RWPE1 (cell line): ENCODE results near the gene NFYB.
"Not testable (repeated sequence)": the region's sequence is repeated elsewhere in the genome, so short reads cannot be mapped to it uniquely, and the experiment has no call there.

Experiments
- CTCF ChIA-PET: fragments of 350-600 bp; sonication (Branson Sonifier 250); formaldehyde crosslinking; extraction: SDS; loops from one replicate; lab custom pipeline; 2021; lab: Yijun Ruan, JAX
- POLR2A ChIA-PET: fragments of 400-600 bp; formaldehyde crosslinking; extraction: SDS; loops from one replicate; lab custom pipeline; 2020; ENCODE audit warnings: antibody characterized with exemption; ENCODE audit not compliant: low non-redundant PET; lab: Yijun Ruan, JAX
- DNase-seq: peaks from one replicate; pipeline ENCODE4 v3.0.0; 2012; ENCODE audit warnings: low spot score
- H3K27ac ChIP-seq: fragments of 450-650 bp; 2 replicates; pipeline ENCODE4 v1.5.1; 2017
- CTCF ChIP-seq: fragments of 450-650 bp; conservative IDR thresholded peaks from 2 replicates; pipeline ENCODE4 v1.5.1; 2017; ENCODE audit warnings: low read depth, mild to moderate bottlenecking

Gene NFYB

GRCh38 chr12:104163631-104164030 lies 25.6 kb upstream of the NFYB start:
- TF ChIP-seq CTCF, result no peak
- CTCF ChIA-PET, result no interaction called here
- POLR2A ChIA-PET, result no interaction called here
- no peak for DNase-seq
- H3K27ac ChIP-seq, result no peak overlapping the region

- CTCF ChIA-PET, H3K27ac ChIP-seq, DNase-seq, POLR2A ChIA-PET: not testable (repeated sequence)
These were observed 25.0 kb upstream of the NFYB start for GRCh38 chr12:104163028-104163427.

- ChIA-PET CTCF (no interaction called here), POLR2A (no interaction called here)
- H3K27ac ChIP-seq, result no peak overlapping the region
- no peak for DNase-seq
- no peak for TF ChIP-seq CTCF
These were observed 17.9 kb upstream of the NFYB start for GRCh38 chr12:104155711-104156555.

- no peak for TF ChIP-seq CTCF
These were observed 16.8 kb upstream of the NFYB start for GRCh38 chr12:104154806-104155205.

GRCh38 chr12:104154286-104154685 lies 16.3 kb upstream of the NFYB start:
- CTCF ChIA-PET, result no interaction called here
- DNase-seq, result no peak
- no peak overlapping the region for H3K27ac ChIP-seq
- POLR2A ChIA-PET, result no interaction called here
- TF ChIP-seq CTCF, result no peak

More at GRCh38 chr12:104154806-104155205, 16.8 kb upstream of the NFYB start:
- ChIA-PET POLR2A (no interaction called here), CTCF (no interaction called here)
- DNase-seq, result no peak
- no peak overlapping the region for H3K27ac ChIP-seq

- POLR2A ChIA-PET, result no interaction called here
- DNase-seq, result no peak
- CTCF ChIA-PET, result no interaction called here
- no peak overlapping the region for H3K27ac ChIP-seq
- TF ChIP-seq CTCF, result no peak
These were observed 14.8 kb upstream of the NFYB start for GRCh38 chr12:104152685-104153241.

- TF ChIP-seq CTCF, result no peak
- CTCF ChIA-PET, result interaction anchor here (0.7 kb wide), 1 partner anchor 120 kb away, joined by 4 read pairs; no protein-coding TSS in a partner anchor
- POLR2A ChIA-PET, result no interaction called here
- no peak for DNase-seq
- H3K27ac ChIP-seq, result no peak overlapping the region
These were observed 12.4 kb upstream of the NFYB start for GRCh38 chr12:104150416-104150815.
